HFF-Myc (cell line): Measurements from ENCODE around the gene DPP10.

Experiments
- DNase-seq: peaks from one replicate; pipeline ENCODE4 v3.0.0-alpha.2; 2011; ENCODE audit warnings: low read depth; ENCODE audit errors: extremely low read depth
- H3K4me3 ChIP-seq: replicated peaks from 2 replicates; pipeline ENCODE4 v1.5.1; 2011; ENCODE audit warnings: low read depth, mild to moderate bottlenecking, control low read depth, low read length
- CTCF ChIP-seq: IDR thresholded peaks from 2 replicates; pipeline ENCODE4 v1.5.1; 2012; ENCODE audit warnings: mild to moderate bottlenecking, low read depth, low read length, control low read depth; ENCODE audit errors: missing control alignments

Gene DPP10

GRCh38 chr2:114769110-114769509 is 326.7 kb downstream of the DPP10 start:
- H3K4me3 ChIP-seq: no peak overlapping the region
- no peak for DNase-seq
- no peak for TF ChIP-seq CTCF

- no peak overlapping the region for H3K4me3 ChIP-seq
- TF ChIP-seq CTCF: no peak
- DNase-seq: no peak
Observed at GRCh38 chr2:114769991-114770390, 327.6 kb downstream of the DPP10 start.

- TF ChIP-seq CTCF: no peak
- no peak for DNase-seq
- no peak overlapping the region for H3K4me3 ChIP-seq
Observed at GRCh38 chr2:114784046-114784445, 341.6 kb downstream of the DPP10 start.

GRCh38 chr2:114784890-114785583 is 342.6 kb downstream of the DPP10 start:
- H3K4me3 ChIP-seq: no peak overlapping the region
- no peak for DNase-seq
- TF ChIP-seq CTCF: no peak

- no peak overlapping the region for H3K4me3 ChIP-seq
Observed at GRCh38 chr2:114786901-114787300, 344.5 kb downstream of the DPP10 start.

DNA sequence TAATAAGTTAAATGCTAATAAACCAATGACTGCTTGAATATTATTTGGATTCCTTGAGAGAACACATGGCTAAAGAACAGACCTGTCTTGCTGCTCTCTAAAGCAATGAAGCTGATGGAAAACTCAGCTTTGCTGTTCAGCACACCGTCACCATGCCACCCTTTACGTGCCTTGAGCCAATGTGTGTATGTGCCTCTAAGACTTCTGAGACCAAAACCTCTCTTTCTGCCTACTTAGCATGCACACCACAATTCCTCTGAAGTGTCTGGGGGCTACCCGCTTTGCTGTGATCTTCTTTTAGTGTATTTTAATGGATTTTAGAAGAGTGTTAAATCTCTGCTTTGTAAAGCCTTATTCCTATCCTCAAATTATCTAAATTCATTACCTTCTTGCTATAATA is 345.0 kb downstream of the DPP10 start:
- no peak for TF ChIP-seq CTCF
- DNase-seq: no peak

More at GRCh38 chr2:114786901-114787300, 344.5 kb downstream of the DPP10 start:
- no peak for DNase-seq
- no peak for TF ChIP-seq CTCF

GRCh38 chr2:114789989-114790388 is 347.5 kb downstream of the DPP10 start:
- no peak for TF ChIP-seq CTCF
- no peak for DNase-seq
- H3K4me3 ChIP-seq: no peak overlapping the region

More for the DNA sequence above, 345.0 kb downstream of the DPP10 start:
- no peak overlapping the region for H3K4me3 ChIP-seq
